ENCODE data around the gene CDHR4.

DNA sequence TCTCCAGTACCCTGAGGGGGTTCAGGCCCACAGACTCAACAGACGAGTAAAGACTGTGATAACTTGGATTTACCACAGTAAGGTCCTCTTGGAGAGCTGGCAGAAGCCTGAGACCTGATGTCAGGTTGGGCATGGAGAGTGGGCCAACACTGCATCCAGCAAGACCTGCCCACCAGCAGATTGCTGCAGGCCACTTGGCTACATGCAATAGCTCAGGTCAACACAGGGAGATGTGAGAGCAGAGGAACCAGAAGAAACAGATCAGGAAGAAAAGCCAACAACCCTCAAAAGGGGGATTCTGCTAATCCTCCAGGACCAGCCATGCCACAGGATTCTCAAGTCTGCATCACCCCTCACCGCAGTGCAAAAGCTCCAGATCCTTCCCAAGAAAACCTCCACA, 11.6 kb downstream of the CDHR4 start:
- no peak for TF ChIP-seq CTCF (IDR thresholded peaks at IDR 0.05)
- TF ChIP-seq POLR2A (IDR thresholded peaks at IDR 0.05): no peak
